HG03025 (cell line): ENCODE data around the gene GRIA4.

Experiments used
- ATAC-seq: cut with Tn5 transposase; IDR thresholded peaks from one replicate; pipeline ENCODE4 v1.9.1; 2021; ENCODE audit warnings: mild to moderate bottlenecking, moderate library complexity; ENCODE audit not compliant: unreplicated experiment, low FRiP score

The GRIA4 gene

DNA sequence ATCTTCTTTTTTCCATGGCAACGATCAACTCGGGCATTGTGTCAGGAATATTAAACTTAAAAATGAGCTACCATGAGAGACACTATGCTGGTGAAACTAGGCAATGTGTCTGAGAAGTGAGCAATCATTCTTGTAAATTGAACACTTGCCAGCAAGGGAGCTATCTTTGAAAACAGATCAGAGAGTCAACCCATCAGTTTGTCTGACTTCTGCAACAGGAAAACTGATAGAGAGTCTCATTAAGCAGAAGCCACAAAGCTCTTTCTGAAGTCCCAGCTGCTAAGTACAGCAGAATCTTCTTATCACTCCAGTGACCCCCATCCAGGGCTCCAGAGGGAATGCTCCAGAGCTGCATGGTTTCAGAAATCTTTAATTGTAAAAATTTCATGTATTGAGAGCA lies 297.4 kb downstream of the GRIA4 start:
- no peak for ATAC-seq

DNA sequence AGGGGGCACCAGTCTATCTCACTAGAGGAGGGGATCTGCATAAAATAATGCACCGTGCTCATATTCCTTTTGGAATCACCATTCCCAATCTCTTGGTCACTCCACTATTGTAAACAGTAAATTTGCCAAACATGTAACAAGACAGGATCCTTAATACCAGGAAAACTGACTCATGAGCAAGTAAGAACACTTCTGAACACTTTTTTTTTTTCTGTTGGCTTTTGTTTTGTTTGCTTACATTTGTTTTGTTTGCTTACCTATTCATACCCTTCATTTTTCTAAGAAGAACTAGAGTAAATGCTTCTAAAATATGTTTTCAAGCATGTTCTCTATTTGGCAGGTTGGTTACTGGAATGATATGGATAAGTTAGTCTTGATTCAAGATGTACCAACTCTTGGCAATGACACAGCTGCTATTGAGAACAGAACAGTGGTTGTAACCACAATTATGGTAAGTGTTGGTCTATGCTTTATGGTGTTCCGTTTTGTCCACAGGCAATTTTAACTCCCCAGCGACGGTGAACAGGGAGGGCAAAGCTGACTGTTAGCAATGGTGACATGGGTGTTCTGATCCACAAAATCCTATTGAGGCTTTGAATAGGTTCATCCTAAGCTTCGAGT lies 300.3 kb downstream of the GRIA4 start:
- ATAC-seq, result no peak

DNA sequence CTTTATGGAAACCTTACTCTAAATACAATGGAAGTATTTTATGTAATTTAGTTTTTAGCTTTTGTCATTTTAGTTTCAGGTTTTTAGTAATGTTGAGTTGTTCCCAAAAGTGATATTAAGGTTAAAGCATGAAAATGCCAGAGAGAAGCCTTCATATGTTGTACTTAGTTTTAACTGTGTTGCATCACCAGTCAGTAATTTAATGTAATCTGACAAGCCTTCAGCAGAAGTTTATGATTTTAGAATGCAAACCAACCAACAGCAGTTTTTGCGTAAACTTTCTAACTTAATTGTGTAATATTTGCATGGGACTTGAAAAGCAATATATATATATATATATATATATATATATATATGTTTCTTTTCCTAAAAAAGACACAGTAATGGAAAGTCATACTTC lies 301.6 kb downstream of the GRIA4 start:
- no peak for ATAC-seq

DNA sequence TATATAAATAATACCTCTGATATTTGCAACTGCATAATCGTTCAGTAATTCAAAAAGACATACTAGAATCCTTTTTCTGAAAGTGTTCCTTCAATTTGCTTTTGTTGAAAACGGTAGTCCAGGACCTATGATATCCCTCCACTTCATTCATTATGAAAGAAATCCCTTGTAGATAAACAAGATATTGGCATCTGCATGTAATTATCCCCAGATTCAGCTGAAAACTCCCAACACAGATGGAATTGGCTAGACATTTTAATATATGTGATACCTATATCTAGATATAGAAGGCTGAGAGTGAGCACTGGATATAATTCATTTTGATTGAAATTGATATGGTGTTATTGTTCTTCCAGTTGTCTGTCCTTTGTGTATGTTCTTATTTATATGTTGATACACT lies 302.8 kb downstream of the GRIA4 start:
- ATAC-seq, result no peak

DNA sequence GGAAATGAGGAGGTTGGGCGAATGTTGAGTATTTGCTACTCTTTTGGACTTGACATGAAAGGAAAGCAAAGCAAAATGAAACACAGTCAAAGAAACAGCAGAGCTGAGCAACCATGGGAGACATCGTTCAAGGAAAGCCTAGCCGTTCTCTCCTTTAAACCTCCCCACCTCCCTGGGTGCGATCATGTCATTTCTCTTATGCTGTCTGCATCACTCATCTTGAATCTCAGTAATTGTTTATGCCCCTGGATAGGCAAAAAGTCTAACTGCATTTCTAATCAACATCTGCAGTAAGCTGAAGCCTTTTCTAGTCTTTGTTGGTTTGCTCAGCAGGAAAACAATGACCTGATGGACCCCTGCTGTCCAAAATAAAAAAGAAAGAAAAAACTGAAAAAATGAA lies 305.1 kb downstream of the GRIA4 start:
- ATAC-seq, result no peak

DNA sequence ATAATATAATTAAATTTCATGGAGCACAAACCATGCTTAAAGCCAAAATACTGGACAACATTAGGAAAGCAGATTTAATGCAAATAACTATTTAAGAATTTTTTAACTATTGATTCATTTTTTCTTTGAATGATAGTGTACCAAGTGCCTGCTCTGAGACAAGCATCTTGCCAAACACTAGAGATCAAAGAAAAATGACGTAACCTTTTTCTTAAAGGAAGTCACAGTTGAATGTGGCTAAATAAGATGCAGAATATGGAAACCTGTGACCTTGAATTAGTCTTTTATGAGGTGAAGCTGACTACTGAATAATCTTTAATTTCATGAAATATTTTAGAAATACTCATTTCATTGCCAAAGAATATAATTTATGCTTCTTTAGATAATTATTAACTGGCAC lies 308.2 kb downstream of the GRIA4 start:
- no peak for ATAC-seq

DNA sequence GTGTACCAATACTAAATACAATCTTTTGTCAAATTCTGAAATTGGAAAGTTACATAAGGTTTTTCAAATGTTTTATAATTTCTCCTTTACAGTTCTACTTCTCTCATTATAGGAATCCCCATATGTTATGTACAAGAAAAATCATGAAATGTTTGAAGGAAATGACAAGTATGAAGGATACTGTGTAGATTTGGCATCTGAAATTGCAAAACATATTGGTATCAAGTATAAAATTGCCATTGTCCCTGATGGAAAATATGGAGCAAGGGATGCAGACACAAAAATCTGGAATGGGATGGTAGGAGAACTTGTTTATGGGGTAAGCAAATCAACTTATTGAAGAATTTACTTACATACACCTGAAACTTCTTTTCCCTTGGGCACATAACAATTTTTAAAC lies 308.7 kb downstream of the GRIA4 start:
- ATAC-seq, result no peak

DNA sequence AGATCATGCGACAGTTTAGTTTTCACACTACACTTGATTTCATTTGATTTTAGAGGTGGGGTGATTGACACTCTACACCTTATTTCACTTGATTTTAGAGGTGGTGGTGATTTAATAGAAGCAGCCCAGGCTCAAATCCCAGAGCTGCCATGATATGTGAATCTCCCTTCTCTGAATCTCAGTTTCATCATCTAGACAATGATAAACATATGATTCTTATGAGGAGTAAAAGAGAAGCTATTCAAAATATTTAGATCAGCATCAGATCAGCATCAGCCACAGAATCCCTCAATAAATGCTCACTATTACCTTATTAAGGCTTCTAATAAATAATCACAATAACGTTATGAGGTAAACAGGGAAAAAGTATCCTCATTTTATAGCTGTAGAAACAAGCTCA lies 313.4 kb downstream of the GRIA4 start:
- no peak for ATAC-seq

DNA sequence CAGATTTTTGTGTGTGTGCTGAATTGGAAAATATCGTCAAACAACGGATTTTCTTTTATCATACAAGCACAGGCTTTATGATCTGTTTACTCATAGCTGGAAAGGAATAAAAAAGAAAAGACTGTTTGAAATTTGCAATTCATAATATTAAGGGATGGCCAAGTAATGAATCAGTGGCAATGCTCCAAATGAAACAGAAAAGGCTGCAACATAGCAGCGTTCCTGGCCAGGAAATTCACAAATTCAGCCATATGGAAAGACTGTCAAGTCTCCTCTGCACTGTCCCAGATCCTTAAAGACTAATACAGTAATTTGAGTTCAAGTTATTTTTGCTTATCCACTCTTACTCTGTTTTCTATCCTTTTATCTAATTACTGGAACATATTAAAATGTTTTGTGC lies 313.9 kb downstream of the GRIA4 start:
- no peak for ATAC-seq

DNA sequence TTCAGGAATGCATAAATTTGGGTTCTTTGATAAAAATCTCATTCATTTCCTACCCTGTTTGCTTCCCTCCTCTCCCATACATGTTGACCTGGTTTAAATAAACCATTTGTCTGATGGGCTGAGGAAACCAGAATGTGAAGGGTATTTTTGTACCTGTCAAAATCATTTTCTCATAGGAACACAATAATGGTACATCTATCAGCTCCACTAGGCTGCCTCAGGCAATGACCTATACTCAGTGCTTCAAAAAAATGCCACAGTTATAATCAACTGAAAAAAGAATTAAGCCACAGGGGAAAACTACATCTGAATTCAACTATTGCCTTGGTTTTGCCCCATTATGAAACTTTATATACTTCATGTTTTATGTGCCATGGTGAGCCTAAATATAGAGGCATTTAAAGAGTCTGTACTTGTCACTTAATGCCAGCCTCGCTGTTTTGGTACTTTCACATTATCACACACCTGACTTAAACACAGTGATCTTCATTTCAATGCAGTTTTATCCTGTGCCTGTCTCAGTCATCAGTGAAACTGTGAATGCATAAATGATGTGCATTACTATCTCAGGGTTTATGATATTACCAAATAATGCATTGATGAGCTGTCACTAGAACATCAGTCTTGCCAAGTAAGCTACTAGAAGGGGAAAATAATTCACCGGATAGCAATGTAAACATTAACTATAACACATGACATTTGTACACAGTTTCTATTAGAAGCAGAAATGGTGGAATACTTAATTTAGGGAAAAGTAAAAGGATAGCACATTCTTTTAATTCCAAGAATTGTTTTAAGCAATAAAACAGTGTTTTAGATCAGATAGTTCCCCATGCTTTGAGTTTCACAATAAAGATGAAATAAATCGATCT lies 319.4 kb downstream of the GRIA4 start:
- no peak for ATAC-seq

DNA sequence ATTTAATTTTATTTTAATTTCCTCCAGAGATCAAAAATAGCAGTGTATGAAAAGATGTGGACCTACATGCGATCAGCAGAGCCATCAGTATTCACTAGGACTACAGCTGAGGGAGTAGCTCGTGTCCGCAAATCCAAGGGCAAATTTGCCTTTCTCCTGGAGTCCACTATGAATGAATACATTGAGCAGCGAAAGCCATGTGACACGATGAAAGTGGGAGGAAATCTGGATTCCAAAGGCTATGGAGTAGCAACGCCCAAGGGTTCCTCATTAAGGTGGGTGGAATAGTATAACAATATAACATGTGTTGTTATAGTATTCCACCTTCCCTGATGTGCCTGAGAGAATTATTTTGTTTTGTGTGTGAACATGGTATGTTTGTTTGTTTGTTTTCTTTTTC lies 323.8 kb downstream of the GRIA4 start:
- no peak for ATAC-seq

DNA sequence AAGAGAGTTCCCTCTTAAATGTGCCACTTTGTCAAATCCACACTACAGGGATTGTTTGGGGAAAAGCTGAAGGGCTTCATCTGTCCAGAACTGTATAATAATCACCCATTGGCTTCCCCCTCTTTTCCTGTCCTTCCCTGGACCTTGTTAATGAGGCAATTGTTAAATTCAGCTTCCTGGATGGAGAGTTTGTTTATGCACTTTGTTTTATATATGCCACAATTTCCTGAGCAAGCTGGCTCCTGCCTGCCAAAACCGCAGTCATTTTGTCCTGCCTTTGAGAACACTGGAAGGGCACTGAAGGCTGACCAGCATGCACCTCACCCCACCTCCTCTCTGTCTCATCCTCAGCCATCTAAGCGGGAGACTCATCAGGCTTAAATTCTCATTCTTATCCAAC lies 325.9 kb downstream of the GRIA4 start:
- no peak for ATAC-seq

DNA sequence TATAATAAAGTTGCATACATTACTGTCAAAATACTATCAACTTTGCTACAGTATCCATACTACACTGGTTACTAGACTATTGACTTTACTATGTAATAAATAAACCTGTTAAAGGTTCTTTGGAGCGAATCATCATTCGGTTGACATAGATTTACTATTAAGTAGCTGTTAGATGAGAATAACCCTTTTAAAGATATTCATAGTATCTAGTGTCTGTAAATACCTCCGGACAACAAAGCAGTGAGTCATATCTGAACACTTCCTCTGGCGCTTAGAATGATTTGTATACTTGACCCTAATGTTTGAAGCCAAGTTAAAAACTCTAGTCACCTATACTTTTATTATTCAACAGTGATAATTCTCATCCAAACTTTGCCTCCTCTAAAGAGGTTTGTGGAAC lies 327.5 kb downstream of the GRIA4 start:
- ATAC-seq, result no peak

DNA sequence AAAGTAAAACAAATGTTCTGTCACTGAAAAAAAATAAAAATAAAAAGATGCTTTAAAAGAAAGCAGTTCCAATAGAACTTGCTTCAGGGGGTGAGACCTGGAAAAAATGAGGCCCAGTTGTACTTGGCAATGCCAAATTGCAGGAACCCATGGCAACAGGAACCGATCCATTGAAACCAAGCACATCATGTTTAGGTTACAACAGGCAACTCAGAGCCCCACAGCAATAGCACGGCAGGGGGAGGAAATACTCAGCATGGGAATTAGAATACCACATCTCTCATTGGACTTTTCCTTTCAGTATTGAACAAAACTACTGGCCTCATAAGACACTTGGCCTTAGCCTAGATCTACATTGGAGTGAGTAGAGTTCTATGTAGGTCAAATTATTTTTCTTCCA lies 327.9 kb downstream of the GRIA4 start:
- no peak for ATAC-seq

DNA sequence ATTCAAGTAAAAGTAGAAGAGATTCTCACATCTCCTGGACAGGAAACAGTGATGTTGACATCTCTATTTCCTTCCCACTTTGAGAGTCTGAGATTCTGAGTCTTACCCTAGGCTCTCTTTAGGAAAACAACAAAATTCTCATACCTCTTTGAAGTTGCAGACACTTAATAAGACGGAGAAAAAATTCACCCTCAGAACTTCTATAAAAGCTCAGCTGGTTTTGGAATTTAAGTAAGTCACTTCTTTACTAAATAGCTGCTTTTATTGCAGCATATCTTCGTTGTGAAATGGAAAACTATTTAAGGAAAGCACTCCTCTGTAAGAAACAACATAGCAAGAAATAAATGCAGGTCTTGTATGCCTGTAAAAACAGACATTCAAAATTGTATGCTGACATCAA lies 333.0 kb downstream of the GRIA4 start:
- no peak for ATAC-seq

DNA sequence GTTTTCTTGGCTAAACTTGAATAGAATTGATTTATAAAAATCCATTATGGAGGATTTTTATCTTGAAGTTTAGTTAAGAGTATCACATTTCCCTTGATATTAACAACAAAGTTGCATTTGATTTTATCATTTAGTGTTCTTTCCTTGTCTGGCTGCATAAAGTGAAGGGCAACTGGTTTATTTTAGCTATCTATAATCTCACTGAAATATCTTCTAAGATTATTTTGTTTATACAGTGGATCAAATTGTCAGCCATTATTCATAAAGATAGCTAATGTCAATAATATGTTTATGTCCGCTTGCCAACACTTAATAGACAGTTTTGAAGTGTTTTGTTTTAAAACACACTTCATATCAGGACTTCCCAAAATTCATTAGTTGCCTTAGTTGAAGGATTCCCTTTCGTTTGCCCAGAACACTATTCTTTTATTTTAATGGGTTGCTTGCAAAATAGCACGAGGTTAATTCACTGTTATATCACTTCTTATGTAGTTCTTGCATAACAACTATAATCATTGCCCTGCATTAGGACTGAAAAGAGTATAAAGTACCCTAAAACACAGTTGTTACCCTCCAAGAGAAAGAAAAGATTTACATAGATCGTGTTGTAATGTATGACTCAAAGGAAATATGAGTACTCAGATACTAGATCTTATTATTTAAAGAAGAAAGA lies 339.2 kb downstream of the GRIA4 start:
- ATAC-seq, result no peak

DNA sequence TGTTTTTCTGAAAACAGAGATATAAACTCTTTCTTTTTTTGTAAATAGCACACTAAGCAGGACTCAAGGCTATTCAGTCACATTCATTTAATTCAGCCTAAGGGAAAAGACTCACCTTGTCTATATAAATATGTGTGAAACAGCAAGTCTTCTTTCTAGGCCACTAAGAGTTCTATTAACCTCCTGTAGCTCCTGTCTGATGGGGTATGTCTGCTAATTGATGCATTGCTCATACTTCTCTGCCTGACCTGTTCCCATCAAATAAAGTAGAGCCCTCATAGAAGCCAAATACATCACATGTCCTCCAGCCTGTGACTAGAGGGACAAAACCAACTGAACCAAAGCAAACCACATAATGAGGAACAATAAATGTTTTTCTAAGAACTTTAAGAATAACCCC lies 344.0 kb downstream of the GRIA4 start:
- no peak for ATAC-seq

DNA sequence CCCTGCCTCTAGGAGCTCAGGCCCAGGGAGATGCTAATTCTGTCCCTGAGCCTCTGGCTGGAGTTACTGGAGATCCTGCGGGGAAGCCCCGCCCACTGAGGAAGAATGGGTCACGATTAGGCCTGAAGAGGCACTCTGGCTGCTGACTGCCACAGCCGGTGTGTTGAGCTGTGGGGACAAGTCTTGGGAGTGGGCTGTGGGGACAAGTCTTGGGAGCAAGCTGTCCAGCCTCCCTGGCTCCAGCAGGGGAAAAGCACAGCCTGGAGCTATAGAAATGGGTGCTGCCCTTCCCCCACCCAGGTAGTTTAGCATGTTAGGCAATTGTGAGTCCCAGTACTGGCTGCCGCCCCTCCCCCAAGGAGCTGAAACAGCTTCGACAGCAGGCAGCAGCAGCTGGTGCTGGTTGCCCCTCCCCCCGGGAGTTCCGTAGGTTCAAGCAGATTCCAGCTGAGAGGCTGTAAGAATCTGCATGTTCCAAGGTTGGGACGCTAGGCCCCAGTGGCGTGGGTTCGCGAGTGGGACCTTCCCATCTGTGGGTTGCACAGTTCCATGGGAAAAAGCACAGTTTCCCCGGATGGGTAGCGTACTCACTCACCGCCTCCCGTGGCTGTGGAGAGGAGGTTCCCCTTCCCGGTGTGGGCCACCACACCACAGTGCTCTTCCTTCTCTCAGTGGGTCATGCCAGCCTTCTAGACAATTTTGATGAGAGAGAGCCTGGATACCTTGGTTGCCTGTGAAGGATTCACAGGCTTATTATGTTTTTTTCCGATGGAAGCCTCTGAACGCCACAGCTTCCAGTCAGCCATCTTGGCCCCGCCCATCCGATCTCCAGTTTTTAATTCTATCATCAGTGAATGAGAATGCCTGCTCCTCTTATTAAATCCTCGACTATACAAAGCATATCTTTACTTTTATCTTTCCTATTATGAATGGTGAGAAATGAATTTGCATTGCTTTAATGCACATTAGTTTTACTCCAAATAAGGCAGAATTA lies 350.7 kb downstream of the GRIA4 start:
- ATAC-seq, result no peak

DNA sequence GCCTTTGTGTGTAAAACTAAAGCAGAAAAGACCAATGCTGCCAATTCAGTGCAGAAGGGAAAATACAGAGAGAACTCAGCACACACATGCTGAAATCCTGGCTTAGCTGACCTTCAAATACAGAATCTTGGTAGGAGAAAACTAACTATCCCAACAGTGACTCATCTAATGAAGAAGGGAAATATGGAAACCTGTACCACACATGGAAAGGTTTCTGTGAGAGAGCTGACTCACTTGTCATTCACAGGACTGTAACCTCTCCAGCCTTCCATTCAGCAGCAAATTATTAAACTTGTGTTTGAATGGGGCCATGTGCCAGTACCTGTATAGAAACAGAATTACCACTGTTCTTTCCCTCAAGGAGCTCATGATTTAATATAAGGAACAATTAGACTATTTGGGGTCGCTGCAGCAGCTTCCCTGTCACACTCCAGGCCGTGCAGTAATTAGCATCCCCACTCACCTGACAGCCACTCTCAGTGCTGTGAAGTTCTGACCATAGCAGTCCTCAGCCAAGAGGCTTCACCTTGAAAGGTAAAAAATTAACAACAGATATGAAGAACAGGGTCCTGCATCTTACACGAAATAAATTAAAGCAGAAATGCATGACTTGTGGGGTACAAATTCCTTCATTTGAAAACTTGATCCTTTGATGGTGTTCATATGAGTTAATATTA lies 358.3 kb downstream of the GRIA4 start:
- no peak for ATAC-seq

DNA sequence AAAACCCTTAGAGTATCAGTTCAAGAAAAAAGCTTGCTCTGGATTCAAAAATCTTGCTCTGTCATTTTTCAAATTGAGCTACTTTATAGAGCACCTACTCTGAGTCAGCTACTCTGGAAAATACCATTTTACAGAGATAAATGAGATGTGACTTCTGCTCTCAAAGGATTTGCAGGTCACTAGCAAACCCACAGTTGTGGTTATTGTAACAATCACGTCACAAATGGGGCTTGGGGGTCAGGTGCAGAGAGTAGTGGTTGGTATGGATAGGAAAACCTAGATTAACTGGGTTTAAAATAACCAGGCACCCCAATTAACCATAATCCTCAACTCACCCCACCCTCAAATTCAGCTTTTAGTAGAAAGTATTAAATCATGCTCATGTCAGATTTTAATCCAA lies 359.9 kb downstream of the GRIA4 start:
- ATAC-seq, result no peak
